ENCODE data around the gene ADGRV1. TPM values are rescaled to one million over a fixed set of nuclear protein-coding genes. Genes with fewer than 3 reads are reported as not detected.

The ADGRV1 gene
- total RNA-seq, 1 donor from 2014 or later, result 0.13 TPM

GRCh38 chr5:91127456-91128081 is 569.0 kb downstream of the ADGRV1 start:
- DNase-seq (no peak), ATAC-seq (ENCODE audit: low read depth) (no peak)
- Mint-ChIP-seq H3K27me3 (peaks cover 5% of the 10 kb centered on the region), H3K4me3 (no peak overlapping the region), H3K27ac (no peak overlapping the region), H3K4me1 (peaks cover 3% of the 10 kb centered on the region), H3K36me3 (ENCODE audit: low read depth) (no peaks in the 10 kb centered on the region), H3K9me3 (no peaks in the 10 kb centered on the region)
- CTCF ChIA-PET, result no interaction called here
- POLR2A ChIA-PET, result no interaction called here
- intact Hi-C loops (cut with micrococcal nuclease), result no loop called here
- no peak for TF ChIP-seq CTCF (IDR thresholded peaks at IDR 0.05)

GRCh38 chr5:91128604-91129003 is 570.0 kb downstream of the ADGRV1 start:
- ChIA-PET POLR2A (no interaction called here), CTCF (no interaction called here)
- Mint-ChIP-seq H3K9me3 (no peaks in the 10 kb centered on the region), H3K4me3 (no peak overlapping the region), H3K27me3 (peaks cover 5% of the 10 kb centered on the region), H3K36me3 (ENCODE audit: low read depth) (no peaks in the 10 kb centered on the region), H3K4me1 (peaks cover 6% of the 10 kb centered on the region), H3K27ac (no peak overlapping the region)
- DNase-seq, result no peak
- ATAC-seq (ENCODE audit: low read depth), result no peak
- TF ChIP-seq CTCF (IDR thresholded peaks at IDR 0.05), result no peak
- intact Hi-C loops (cut with micrococcal nuclease), result no loop called here

- peaks cover 5% of the 10 kb centered on the region for H3K27me3 Mint-ChIP-seq
- no peak overlapping the region for H3K27ac Mint-ChIP-seq
- intact Hi-C loops (cut with micrococcal nuclease), result no loop called here
- DNase-seq (no peak), ATAC-seq (ENCODE audit: low read depth) (no peak)
- no peaks in the 10 kb centered on the region for H3K36me3 Mint-ChIP-seq (ENCODE audit: low read depth)
- TF ChIP-seq CTCF (IDR thresholded peaks at IDR 0.05), result no peak
- peaks cover 6% of the 10 kb centered on the region for H3K4me1 Mint-ChIP-seq
- CTCF ChIA-PET, result no interaction called here
- no peaks in the 10 kb centered on the region for H3K9me3 Mint-ChIP-seq
- POLR2A ChIA-PET, result no interaction called here
- no peak overlapping the region for H3K4me3 Mint-ChIP-seq
Measured at GRCh38 chr5:91129748-91130147, 571.2 kb downstream of the ADGRV1 start.

- Mint-ChIP-seq H3K9me3 (no peaks in the 10 kb centered on the region), H3K36me3 (ENCODE audit: low read depth) (no peaks in the 10 kb centered on the region), H3K27me3 (peaks cover 5% of the 10 kb centered on the region), H3K27ac (no peak overlapping the region), H3K4me1 (peaks cover 6% of the 10 kb centered on the region), H3K4me3 (no peak overlapping the region)
- CTCF ChIA-PET, result no interaction called here
- no peak for ATAC-seq (ENCODE audit: low read depth)
- no peak for DNase-seq
- intact Hi-C loops (cut with micrococcal nuclease), result no loop called here
- POLR2A ChIA-PET, result no interaction called here
- TF ChIP-seq CTCF (IDR thresholded peaks at IDR 0.05), result no peak
Measured at GRCh38 chr5:91130759-91131158, 572.2 kb downstream of the ADGRV1 start.

- no peak for DNase-seq
- peak; percentile 66 for ATAC-seq (ENCODE audit: low read depth)
- POLR2A ChIA-PET, result no interaction called here
- Mint-ChIP-seq H3K4me1 (peaks cover 6% of the 10 kb centered on the region), H3K27ac (no peak overlapping the region), H3K36me3 (ENCODE audit: low read depth) (no peaks in the 10 kb centered on the region), H3K9me3 (no peaks in the 10 kb centered on the region), H3K4me3 (no peak overlapping the region), H3K27me3 (peaks cover 5% of the 10 kb centered on the region)
- intact Hi-C loops (cut with micrococcal nuclease), result no loop called here
- no peak for TF ChIP-seq CTCF (IDR thresholded peaks at IDR 0.05)
- CTCF ChIA-PET, result no interaction called here
Measured at GRCh38 chr5:91132550-91132949, 574.0 kb downstream of the ADGRV1 start.

All from activated B cell treated with CpG ODN at 0.5 μM for 24 hours (primary cell).